GM12892 (cell line): ENCODE measurements around the gene PAX2.
A peak's percentile ranks its signal among the peaks of the same experiment; 100 is the strongest.

Experiments used
- DNase-seq: peaks from one replicate; pipeline ENCODE4 v3.0.0; 2011; ENCODE audit not compliant: insufficient read length
- FAIRE-seq: peaks from 2 replicates; lab custom pipeline; 2011; peaks lifted over from hg19 to GRCh38; lab: Jason Lieb, UNC
- POLR2A ChIP-seq: IDR thresholded peaks from 2 replicates; pipeline ENCODE4 v1.6.1; 2011; ENCODE audit warnings: low read depth, low read length, control low read depth
- POLR2AphosphoS5 ChIP-seq: IDR thresholded peaks from 2 replicates; pipeline ENCODE4 v1.6.1; 2011; ENCODE audit warnings: low read depth, low read length, control low read depth
- TAF1 ChIP-seq: IDR thresholded peaks from 2 replicates; pipeline ENCODE4 v1.6.1; 2011; ENCODE audit warnings: low read depth, mild to moderate bottlenecking, control low read depth, low read length, borderline replicate concordance

PAX2 gene

DNA sequence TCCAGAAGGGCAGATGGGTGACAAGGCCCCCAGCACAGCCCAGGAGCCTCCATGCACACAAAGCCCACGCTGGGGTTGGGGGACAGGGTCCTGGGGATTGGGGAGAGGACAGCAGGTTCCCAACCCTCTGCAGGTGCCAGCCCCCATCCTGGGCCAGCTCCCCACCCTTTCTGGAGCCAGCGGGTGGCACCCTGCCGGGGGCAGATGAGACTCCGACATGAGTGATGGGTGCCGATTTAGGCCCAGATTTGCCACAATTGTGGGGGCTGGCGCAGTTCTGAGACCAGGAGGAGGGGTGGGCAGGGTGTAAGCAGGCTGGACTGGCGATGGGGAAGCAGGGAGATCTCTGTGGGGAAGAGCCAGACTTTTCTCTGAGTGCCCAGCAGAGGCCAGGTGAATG, 118.1 kb downstream of the PAX2 start:
- no peak for TF ChIP-seq TAF1
- TF ChIP-seq POLR2A, result no peak
- TF ChIP-seq POLR2AphosphoS5, result no peak
- FAIRE-seq (no peak), DNase-seq (no peak)

DNA sequence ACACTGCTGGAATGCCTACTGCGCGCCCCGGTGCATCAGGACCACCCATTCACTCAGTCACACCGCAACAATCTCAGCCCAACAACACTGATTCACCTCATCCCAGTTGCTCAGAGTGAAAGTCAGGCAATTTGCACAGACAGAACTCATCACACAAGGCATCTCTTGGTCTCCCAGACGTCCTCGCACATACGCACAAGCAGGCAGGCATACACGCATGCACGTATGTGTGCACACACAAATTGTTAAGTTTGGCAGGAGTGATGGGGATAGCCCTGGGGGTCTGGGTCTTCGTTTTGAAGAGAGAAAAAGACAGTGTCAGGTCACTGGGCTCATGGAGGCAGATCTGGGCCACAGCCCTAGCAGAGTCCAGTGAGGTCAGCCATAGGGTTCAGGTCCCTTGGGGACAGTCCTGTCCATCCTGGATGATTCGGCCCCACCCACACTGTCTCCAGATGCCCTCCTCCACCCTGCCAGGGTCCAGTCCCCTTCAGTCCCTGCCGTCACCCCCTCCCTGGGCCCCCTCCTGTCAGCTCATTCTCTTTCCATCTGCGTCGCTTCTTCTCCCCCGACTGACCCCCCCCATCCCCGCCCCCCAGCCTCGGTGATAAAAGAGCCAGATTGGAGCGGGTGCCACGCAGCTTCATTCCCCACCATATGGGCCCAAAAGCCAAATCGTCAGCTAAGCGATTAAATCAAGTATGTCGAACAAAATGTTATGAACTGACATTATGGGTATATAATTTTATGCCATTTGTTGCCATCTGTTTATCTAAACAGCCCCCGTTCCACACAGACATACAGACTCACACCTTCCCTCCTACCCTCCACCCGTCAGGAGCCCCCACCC, 118.9 kb downstream of the PAX2 start:
- TF ChIP-seq POLR2A (no peak), POLR2AphosphoS5 (no peak), TAF1 (no peak)
- FAIRE-seq (no peak), DNase-seq (no peak)

DNA sequence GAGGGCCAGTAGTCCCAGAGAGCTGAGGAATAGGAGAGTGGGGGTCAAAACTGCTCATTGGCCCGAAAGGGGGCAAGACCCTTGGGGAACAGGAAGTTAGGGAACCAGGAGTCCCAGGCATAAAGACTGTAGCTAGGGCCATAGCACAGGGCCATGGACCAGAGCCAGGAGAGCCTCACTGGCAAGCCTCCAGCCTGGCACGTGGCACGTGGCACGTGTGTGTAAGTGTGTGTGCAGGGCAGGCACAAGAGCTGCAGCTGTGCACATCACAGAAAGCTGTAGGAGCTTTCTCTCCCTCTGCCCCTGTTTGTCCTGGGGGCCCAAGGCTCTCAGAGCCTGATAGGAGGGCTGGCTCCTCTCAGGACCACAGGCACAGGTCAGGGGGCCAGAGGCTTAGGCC, 119.6 kb downstream of the PAX2 start:
- FAIRE-seq, result no peak
- TF ChIP-seq POLR2A (no peak), POLR2AphosphoS5 (no peak)
- DNase-seq, result no peak

GRCh38 chr10:100866010-100866409, 120.6 kb downstream of the PAX2 start:
- DNase-seq (no peak), FAIRE-seq (no peak)
- no peak for TF ChIP-seq TAF1

GRCh38 chr10:100866575-100867098, 121.3 kb downstream of the PAX2 start:
- TF ChIP-seq POLR2A (no peak), TAF1 (no peak), POLR2AphosphoS5 (no peak)
- FAIRE-seq (no peak), DNase-seq (no peak)

DNA sequence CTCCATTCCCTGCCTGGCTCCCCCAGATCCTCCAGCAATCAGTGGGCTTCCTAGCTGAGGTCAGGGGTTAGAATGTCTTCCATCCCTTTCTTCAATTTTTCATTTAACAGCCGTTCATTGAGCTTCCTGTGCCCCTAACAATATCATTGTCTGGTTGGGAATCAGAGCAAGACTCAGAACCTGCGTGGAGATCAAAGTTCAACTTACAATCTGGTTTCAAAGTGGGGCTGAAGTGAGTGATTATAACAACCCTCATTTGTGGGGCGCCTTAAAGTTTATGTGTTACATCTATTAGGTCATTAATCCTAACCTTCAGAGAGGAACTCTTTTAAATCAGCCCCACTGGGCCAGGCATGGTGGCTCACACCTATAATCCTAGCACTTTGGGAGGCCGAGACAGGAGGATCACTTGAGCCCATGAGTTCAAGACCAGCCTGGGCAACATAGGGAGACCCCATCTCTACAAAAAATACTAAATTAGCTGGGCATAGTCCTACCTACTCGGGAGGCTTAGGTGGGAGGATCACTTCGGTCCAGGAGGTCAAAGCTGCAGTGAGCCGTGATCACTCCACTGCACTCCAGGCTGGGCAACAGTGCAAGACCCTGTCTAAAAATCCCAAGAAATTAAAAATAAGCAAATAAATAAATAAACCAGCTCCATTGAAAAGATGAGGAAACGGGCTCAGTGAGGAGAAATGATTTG, 122.0 kb downstream of the PAX2 start:
- FAIRE-seq (no peak), DNase-seq (no peak)
- TF ChIP-seq POLR2AphosphoS5, result no peak
- no peak for TF ChIP-seq TAF1
- no peak for TF ChIP-seq POLR2A

- TF ChIP-seq POLR2AphosphoS5 (no peak), TAF1 (no peak), POLR2A (no peak)
- DNase-seq, result no peak
- no peak for FAIRE-seq
Measured at GRCh38 chr10:100868382-100868781, 123.0 kb downstream of the PAX2 start.

- FAIRE-seq, result no peak
- TF ChIP-seq POLR2AphosphoS5, result no peak
- TF ChIP-seq TAF1, result no peak
- no peak for DNase-seq
Measured at GRCh38 chr10:100869399-100869798, 124.0 kb downstream of the PAX2 start.

- FAIRE-seq (peak; percentile 89), DNase-seq (peak; percentile 73)
- TF ChIP-seq POLR2AphosphoS5 (no peak), TAF1 (no peak), POLR2A (no peak)
Measured at GRCh38 chr10:100872034-100872791, 126.8 kb downstream of the PAX2 start.

GRCh38 chr10:100873146-100873826, 127.9 kb downstream of the PAX2 start:
- FAIRE-seq (no peak), DNase-seq (no peak)
- TF ChIP-seq POLR2AphosphoS5, result no peak
- no peak for TF ChIP-seq POLR2A
- no peak for TF ChIP-seq TAF1

- FAIRE-seq (no peak), DNase-seq (no peak)
- TF ChIP-seq TAF1 (no peak), POLR2AphosphoS5 (no peak), POLR2A (no peak)
Measured at GRCh38 chr10:100873827-100874326, 128.5 kb downstream of the PAX2 start.
